Measurements from ENCODE around the gene THSD7A. TPM values are rescaled to one million over a fixed set of nuclear protein-coding genes. Genes with fewer than 3 reads are reported as not detected.

Gene THSD7A
- total RNA-seq, 1 donor from 2014 or later = 0.28 TPM

- no peak overlapping the region for H3K9ac ChIP-seq
- no peak overlapping the region for H3K4me3 ChIP-seq
- H3K4me2 ChIP-seq = no peak overlapping the region
- H4K20me1 ChIP-seq (ENCODE audit: low read depth) = no peaks in the 10 kb centered on the region
- H3K4me1 ChIP-seq = no peaks in the 10 kb centered on the region
- no peak overlapping the region for H2AFZ ChIP-seq (replicated peaks)
- TF ChIP-seq EZH2phosphoT487 (IDR thresholded peaks at IDR 0.05) (no peak), CTCF (IDR thresholded peaks at IDR 0.05) (peak; percentile 19)
- Mint-ChIP-seq H3K36me3 (no peaks in the 10 kb centered on the region), H3K4me3 (no peak overlapping the region), H3K27ac (no peak overlapping the region), H3K4me1 (peaks cover 4% of the 10 kb centered on the region), H3K27me3 (ENCODE audit: insufficient read depth, low read depth) (no peaks in the 10 kb centered on the region), H3K9me3 (peaks cover 5% of the 10 kb centered on the region)
- no peak overlapping the region for H3K27ac ChIP-seq
- DNase-seq (ENCODE audit: low spot score) = no peak
- no peaks in the 10 kb centered on the region for H3F3A ChIP-seq (ENCODE audit: low read depth)
- H3K79me2 ChIP-seq (ENCODE audit: low read depth) = no peaks in the 10 kb centered on the region
- no peaks in the 10 kb centered on the region for H3K36me3 ChIP-seq
- H3K27me3 ChIP-seq = no peaks in the 10 kb centered on the region
- H3K9me3 ChIP-seq (ENCODE audit: low read depth) = no peaks in the 10 kb centered on the region
These were observed 83.1 kb downstream of the THSD7A start for GRCh38 chr7:11748884-11749283.

GRCh38 chr7:11747715-11748485 lies 84.1 kb downstream of the THSD7A start:
- Histone ChIP-seq H3K9ac (no peak overlapping the region), H3K79me2 (ENCODE audit: low read depth) (no peaks in the 10 kb centered on the region), H3K4me1 (no peaks in the 10 kb centered on the region), H3K27ac (no peak overlapping the region), H3K4me2 (no peak overlapping the region), H2AFZ (replicated peaks) (no peak overlapping the region), H3K9me3 (ENCODE audit: low read depth) (no peaks in the 10 kb centered on the region), H4K20me1 (ENCODE audit: low read depth) (no peaks in the 10 kb centered on the region), H3K36me3 (no peaks in the 10 kb centered on the region), H3K27me3 (no peaks in the 10 kb centered on the region), H3K4me3 (no peak overlapping the region), H3F3A (ENCODE audit: low read depth) (no peaks in the 10 kb centered on the region)
- Mint-ChIP-seq H3K36me3 (no peaks in the 10 kb centered on the region), H3K4me1 (peaks cover 2% of the 10 kb centered on the region), H3K27me3 (ENCODE audit: insufficient read depth, low read depth) (no peaks in the 10 kb centered on the region), H3K9me3 (peaks cover 5% of the 10 kb centered on the region), H3K4me3 (no peak overlapping the region), H3K27ac (no peak overlapping the region)
- no peak for DNase-seq (ENCODE audit: low spot score)
- TF ChIP-seq EZH2phosphoT487 (IDR thresholded peaks at IDR 0.05) = no peak
- no peak for TF ChIP-seq CTCF (IDR thresholded peaks at IDR 0.05)
- TF ChIP-seq EZH2 (IDR thresholded peaks at IDR 0.05) = no peak

GRCh38 chr7:11746591-11746990 lies 85.4 kb downstream of the THSD7A start:
- no peak overlapping the region for H3K27ac Mint-ChIP-seq
- no peaks in the 10 kb centered on the region for H3F3A ChIP-seq (ENCODE audit: low read depth)
- no peaks in the 10 kb centered on the region for H3K9me3 ChIP-seq (ENCODE audit: low read depth)
- H3K4me1 Mint-ChIP-seq = peaks cover 5% of the 10 kb centered on the region
- no peak overlapping the region for H3K4me3 ChIP-seq
- no peaks in the 10 kb centered on the region for H3K36me3 ChIP-seq
- H3K79me2 ChIP-seq (ENCODE audit: low read depth) = no peaks in the 10 kb centered on the region
- H3K36me3 Mint-ChIP-seq = no peaks in the 10 kb centered on the region
- H3K9me3 Mint-ChIP-seq = peaks cover 5% of the 10 kb centered on the region
- H3K9ac ChIP-seq = no peak overlapping the region
- no peaks in the 10 kb centered on the region for H4K20me1 ChIP-seq (ENCODE audit: low read depth)
- no peak overlapping the region for H3K27ac ChIP-seq
- H3K4me3 Mint-ChIP-seq = no peak overlapping the region
- H2AFZ ChIP-seq (replicated peaks) = no peak overlapping the region
- DNase-seq (ENCODE audit: low spot score) = no peak
- no peak overlapping the region for H3K4me2 ChIP-seq
- TF ChIP-seq CTCF (IDR thresholded peaks at IDR 0.05) = no peak
- H3K27me3 Mint-ChIP-seq (ENCODE audit: insufficient read depth, low read depth) = no peaks in the 10 kb centered on the region
- H3K4me1 ChIP-seq = no peaks in the 10 kb centered on the region
- H3K27me3 ChIP-seq = no peaks in the 10 kb centered on the region

Measured in neural progenitor cell (in vitro differentiated cells).